Measurements from ENCODE around the gene D2HGDH. TPM values are rescaled to one million over a fixed set of nuclear protein-coding genes. Genes with fewer than 3 reads are reported as not detected.

Gene D2HGDH
- total RNA-seq, 4 donors from 2014 or later = 5.3 to 54.4 (median 13.7) TPM

GRCh38 chr2:241764275-241765241 lies 30.1 kb downstream of the D2HGDH start:
- no peak for TF ChIP-seq POLR2A (IDR thresholded peaks at IDR 0.05)
- TF ChIP-seq, protein P1, sequence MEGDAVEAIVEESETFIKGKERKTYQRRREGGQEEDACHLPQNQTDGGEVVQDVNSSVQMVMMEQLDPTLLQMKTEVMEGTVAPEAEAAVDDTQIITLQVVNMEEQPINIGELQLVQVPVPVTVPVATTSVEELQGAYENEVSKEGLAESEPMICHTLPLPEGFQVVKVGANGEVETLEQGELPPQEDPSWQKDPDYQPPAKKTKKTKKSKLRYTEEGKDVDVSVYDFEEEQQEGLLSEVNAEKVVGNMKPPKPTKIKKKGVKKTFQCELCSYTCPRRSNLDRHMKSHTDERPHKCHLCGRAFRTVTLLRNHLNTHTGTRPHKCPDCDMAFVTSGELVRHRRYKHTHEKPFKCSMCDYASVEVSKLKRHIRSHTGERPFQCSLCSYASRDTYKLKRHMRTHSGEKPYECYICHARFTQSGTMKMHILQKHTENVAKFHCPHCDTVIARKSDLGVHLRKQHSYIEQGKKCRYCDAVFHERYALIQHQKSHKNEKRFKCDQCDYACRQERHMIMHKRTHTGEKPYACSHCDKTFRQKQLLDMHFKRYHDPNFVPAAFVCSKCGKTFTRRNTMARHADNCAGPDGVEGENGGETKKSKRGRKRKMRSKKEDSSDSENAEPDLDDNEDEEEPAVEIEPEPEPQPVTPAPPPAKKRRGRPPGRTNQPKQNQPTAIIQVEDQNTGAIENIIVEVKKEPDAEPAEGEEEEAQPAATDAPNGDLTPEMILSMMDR (IDR thresholded peaks at IDR 0.05) = no peak
- no peaks in the 10 kb centered on the region for H3K4me1 ChIP-seq
- H3K36me3 ChIP-seq = no peaks in the 10 kb centered on the region
- no peak for DNase-seq
- intact Hi-C loops (cut with DNase I; ENCODE audit: low total_unique reads) = no loop called here
- H3K27me3 ChIP-seq = no peaks in the 10 kb centered on the region
- H3K27ac ChIP-seq = no peak overlapping the region
- H3K9me3 ChIP-seq = no peaks in the 10 kb centered on the region
- H3K4me3 ChIP-seq = no peak overlapping the region

DNA sequence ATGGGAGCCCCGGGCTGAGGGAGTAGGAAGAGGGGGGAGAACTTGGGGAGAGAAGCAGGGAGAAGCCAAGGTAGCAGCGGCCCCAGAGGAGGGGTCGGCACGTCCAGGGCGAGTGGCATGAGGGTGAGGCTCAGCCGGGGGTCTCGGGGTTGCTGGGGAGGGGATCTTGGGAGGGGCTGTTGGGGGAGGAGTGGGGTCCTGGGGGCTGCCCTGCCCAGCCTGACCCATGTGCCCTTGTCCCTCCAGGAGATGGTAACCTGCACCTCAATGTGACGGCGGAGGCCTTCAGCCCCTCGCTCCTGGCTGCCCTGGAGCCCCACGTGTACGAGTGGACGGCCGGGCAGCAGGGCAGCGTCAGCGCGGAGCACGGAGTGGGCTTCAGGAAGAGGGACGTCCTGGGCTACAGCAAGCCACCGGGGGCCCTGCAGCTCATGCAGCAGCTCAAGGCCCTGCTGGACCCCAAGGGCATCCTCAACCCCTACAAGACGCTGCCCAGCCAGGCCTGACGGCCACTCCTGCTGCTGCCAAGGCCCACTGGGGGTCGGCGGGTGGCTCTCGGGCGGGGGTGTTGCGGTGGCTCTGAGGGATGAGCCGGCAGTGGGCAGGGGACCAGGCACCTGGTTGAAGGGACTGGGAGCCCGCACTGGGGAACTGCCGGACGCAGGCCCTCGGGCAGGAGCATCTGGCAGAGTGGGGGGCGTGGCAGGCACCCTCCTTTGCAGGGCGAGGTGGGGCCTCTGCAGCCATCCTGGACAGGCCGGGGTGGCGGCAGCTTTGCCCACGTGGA lies 33.2 kb downstream of the D2HGDH start:
- intact Hi-C loops (cut with DNase I; ENCODE audit: low total_unique reads) = no loop called here
- Histone ChIP-seq H3K27ac (no peak overlapping the region), H3K36me3 (no peaks in the 10 kb centered on the region), H3K4me3 (no peak overlapping the region), H3K4me1 (no peaks in the 10 kb centered on the region), H3K27me3 (no peaks in the 10 kb centered on the region), H3K9me3 (no peaks in the 10 kb centered on the region)
- TF ChIP-seq, protein P1 (IDR thresholded peaks at IDR 0.05) = no peak
- no peak for TF ChIP-seq POLR2A (IDR thresholded peaks at IDR 0.05)
- DNase-seq = no peak

DNA sequence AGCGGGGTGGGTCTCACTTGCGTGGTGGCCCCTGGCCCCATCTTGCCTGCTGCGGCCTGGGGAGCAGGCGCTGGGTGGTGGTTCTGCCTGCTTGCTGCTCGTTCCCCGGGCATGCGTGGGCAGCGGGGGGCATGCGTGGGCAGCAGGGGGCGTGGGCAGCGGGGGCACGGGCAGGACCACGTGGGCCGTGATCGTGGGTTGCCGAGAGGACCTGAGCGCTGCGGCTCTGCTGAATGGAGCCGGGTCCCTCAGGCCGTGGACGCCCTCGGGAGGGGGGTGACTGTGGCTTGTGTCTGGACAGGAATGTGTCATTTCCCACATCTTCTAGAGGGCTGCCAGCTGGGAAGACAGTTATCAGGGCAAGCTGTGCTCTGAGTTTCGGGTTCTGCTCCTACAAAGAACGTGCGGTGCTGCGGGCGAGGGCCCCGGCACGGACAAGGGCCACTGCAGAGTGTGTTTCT lies 33.9 kb downstream of the D2HGDH start:
- H3K27me3 ChIP-seq = no peaks in the 10 kb centered on the region
- intact Hi-C loops (cut with DNase I; ENCODE audit: low total_unique reads) = no loop called here
- no peaks in the 10 kb centered on the region for H3K9me3 ChIP-seq
- no peak for DNase-seq
- TF ChIP-seq, protein P1 (IDR thresholded peaks at IDR 0.05) = no peak
- TF ChIP-seq POLR2A (IDR thresholded peaks at IDR 0.05) = no peak
- no peaks in the 10 kb centered on the region for H3K4me1 ChIP-seq
- H3K27ac ChIP-seq = no peak overlapping the region
- no peaks in the 10 kb centered on the region for H3K36me3 ChIP-seq
- H3K4me3 ChIP-seq = no peak overlapping the region

GRCh38 chr2:241768850-241769249 lies 34.4 kb downstream of the D2HGDH start:
- no peak for TF ChIP-seq POLR2A (IDR thresholded peaks at IDR 0.05)
- TF ChIP-seq, protein P1 (IDR thresholded peaks at IDR 0.05) = no peak
- Histone ChIP-seq H3K9me3 (no peaks in the 10 kb centered on the region), H3K27ac (no peak overlapping the region), H3K27me3 (no peaks in the 10 kb centered on the region), H3K36me3 (no peaks in the 10 kb centered on the region), H3K4me1 (no peaks in the 10 kb centered on the region), H3K4me3 (no peak overlapping the region)
- intact Hi-C loops (cut with DNase I; ENCODE audit: low total_unique reads) = no loop called here
- no peak for DNase-seq

GRCh38 chr2:241769819-241770184 lies 35.4 kb downstream of the D2HGDH start:
- Histone ChIP-seq H3K4me3 (no peak overlapping the region), H3K4me1 (no peaks in the 10 kb centered on the region), H3K9me3 (no peaks in the 10 kb centered on the region), H3K36me3 (no peaks in the 10 kb centered on the region), H3K27ac (no peak overlapping the region), H3K27me3 (peaks cover 0 to 2% of the 10 kb centered on the region in 2 donors)
- intact Hi-C loops (cut with DNase I; ENCODE audit: low total_unique reads) = no loop called here
- DNase-seq = no peak
- TF ChIP-seq POLR2A (IDR thresholded peaks at IDR 0.05) = no peak
- TF ChIP-seq, protein P1 (IDR thresholded peaks at IDR 0.05) = no peak

Data from uterus (tissue), 4 donors.